ENCODE results near the gene EXOG.
A peak's percentile ranks its signal among the peaks of the same experiment; 100 is the strongest.

Gene EXOG

DNA sequence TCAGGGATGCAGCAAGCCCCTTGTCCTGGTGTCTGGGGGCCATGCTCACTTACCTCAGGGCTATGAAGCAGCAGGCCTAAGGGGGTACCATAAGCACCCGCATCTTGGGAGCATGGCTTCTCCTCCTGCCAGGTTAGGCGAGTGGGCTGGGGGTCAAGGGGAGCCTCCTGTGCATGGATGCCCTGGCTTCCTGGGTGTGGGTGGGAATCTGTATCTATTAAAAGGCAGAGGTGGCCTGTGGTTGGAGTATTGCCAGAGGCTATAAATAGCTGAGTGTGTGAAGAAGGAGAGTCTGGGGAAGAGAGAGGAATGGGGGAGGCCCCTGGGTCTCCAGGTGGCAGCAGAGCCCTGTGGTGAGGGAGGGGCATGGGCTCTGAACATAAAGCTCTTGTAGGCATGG lies 22.9 kb upstream of the EXOG start:
- DNase-seq (ENCODE audit: low spot score) = no peak

GRCh38 chr3:38474928-38475605 lies 21.1 kb upstream of the EXOG start:
- DNase-seq (ENCODE audit: low spot score) = no peak

DNA sequence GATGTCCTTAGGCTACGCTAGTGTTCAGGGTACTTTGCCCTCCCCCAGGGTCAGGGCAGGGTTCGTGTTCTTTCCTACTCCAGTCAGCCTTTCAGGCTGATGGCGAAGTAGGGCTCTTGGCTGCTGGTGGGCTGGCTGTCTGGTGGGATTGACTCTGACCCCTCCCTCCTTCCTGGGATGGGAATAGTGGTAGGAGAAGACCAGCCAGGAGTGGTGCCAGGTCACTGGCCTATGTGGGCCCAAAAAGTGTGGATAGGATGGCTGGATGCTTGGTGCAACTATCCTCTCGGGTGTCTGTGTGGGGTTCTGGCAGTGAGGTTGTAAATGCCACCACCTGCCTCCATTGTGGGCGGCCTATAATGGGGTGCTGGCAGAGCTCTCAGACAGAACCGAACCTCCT lies 20.4 kb upstream of the EXOG start:
- DNase-seq (ENCODE audit: low spot score) = no peak

- no peak for DNase-seq (ENCODE audit: low spot score)
Measured at GRCh38 chr3:38476157-38476756, 19.9 kb upstream of the EXOG start.

GRCh38 chr3:38477057-38477820 lies 18.9 kb upstream of the EXOG start:
- DNase-seq (ENCODE audit: low spot score) = no peak

DNA sequence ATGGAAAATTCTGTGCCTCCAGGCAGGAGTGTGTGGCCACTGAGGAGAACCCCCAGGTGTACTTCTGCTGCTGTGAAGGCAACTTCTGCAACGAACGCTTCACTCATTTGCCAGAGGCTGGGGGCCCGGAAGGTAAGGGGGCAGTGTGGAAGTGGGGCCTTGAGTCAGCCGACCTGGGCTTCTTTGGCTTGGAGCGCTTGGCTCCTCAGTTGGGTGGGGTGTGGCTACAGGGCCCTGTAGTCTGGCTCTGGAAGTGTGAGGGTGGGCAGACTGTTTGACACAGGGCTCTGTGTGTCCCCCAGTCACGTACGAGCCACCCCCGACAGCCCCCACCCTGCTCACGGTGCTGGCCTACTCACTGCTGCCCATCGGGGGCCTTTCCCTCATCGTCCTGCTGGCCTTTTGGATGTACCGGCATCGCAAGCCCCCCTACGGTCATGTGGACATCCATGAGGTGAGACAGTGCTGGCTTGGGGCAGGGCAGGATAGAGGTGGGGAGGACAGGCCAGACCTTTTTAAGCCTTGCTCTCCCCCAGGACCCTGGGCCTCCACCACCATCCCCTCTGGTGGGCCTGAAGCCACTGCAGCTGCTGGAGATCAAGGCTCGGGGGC lies 18.2 kb upstream of the EXOG start:
- no peak for DNase-seq (ENCODE audit: low spot score)

DNA sequence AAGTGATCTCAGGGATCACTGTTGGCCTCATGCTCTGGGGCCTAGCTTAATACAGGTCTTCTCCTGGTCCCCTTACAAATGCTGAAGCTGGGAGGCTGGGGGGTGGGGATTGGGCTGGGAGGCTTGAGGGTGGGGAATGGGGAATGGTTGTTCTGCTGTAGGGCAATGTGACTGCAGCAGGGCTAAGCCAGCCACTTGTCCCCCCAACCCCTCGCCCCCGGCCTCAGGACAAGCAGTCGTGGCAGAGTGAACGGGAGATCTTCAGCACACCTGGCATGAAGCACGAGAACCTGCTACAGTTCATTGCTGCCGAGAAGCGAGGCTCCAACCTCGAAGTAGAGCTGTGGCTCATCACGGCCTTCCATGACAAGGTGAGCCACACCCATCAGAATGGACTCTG lies 17.2 kb upstream of the EXOG start:
- DNase-seq (ENCODE audit: low spot score) = no peak

GRCh38 chr3:38479431-38480092 lies 16.6 kb upstream of the EXOG start:
- peak; percentile 51 for DNase-seq (ENCODE audit: low spot score)

DNA sequence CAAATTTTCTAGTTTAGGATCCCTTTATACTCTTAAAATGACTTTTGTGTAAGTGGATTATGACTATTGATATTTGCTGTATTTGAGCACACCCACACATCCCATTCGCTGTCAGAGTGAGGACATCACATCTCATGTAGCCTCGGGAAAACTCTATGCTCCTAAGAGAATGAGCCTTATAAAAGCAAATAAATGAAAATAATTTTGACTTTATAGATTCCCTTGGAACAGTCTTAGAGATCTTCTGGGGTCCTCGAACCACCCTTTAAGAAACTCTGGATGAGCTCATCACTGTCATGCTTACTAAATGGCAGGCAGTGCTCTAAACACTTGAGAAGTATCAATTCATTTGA lies 16.1 kb upstream of the EXOG start:
- DNase-seq (ENCODE audit: low spot score) = no peak

DNA sequence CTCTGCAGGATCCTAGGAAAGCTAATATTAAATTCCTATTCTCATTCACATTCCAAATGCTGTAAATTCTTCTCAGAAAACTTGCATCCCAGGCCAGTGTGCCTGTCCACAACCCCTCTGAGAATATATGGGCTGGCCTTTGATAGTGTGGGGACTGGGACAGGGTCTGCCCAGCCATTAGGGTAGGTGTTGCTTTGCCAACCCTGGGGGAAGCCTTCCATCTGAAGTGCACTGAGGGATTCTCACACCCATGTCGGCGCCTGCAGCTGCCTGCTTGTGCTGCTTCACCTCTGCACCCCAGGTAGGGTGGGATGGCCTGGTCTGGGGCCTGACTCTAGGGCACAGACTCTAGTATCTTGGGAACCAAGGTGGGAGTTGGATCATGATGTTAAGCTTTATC lies 15.2 kb upstream of the EXOG start:
- no peak for DNase-seq (ENCODE audit: low spot score)

DNA sequence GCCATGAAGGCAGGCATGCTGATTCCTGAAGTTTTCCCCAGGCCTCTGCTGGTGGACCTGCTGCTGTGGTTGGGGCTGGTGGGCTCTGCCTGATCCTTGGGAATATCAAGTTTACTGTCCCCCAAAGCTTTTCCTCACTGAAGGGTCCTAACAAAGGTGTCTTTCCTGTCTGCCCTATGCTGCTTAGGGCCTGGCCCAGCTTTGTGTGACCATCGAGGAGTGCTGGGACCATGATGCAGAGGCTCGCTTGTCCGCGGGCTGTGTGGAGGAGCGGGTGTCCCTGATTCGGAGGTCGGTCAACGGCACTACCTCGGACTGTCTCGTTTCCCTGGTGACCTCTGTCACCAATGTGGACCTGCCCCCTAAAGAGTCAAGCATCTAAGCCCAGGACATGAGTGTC lies 13.2 kb upstream of the EXOG start:
- DNase-seq (ENCODE audit: low spot score) = no peak

GRCh38 chr3:38487323-38487722 lies 8.8 kb upstream of the EXOG start:
- DNase-seq (ENCODE audit: low spot score) = no peak

GRCh38 chr3:38488949-38489348 lies 7.2 kb upstream of the EXOG start:
- DNase-seq (ENCODE audit: low spot score) = no peak

DNA sequence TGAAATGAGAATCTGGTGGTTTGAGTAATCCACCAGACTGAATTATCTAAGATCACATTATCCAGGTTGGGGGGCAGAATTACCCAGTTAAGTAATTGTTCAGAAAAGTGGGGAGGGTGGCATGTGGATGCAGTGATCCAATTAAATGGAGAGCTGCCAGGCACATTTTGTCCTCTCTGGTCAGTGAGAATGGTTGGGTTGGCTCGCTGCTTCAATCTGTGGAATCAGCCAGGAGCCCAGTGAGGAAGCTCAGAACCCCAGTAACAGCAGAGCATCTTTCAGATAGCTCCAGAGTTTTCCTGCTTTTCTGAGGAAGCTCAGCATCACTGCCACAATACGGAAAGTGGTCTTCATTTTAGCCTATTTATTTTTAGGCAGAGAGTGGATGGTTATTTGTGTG lies 6.4 kb upstream of the EXOG start:
- no peak for DNase-seq (ENCODE audit: low spot score)

DNA sequence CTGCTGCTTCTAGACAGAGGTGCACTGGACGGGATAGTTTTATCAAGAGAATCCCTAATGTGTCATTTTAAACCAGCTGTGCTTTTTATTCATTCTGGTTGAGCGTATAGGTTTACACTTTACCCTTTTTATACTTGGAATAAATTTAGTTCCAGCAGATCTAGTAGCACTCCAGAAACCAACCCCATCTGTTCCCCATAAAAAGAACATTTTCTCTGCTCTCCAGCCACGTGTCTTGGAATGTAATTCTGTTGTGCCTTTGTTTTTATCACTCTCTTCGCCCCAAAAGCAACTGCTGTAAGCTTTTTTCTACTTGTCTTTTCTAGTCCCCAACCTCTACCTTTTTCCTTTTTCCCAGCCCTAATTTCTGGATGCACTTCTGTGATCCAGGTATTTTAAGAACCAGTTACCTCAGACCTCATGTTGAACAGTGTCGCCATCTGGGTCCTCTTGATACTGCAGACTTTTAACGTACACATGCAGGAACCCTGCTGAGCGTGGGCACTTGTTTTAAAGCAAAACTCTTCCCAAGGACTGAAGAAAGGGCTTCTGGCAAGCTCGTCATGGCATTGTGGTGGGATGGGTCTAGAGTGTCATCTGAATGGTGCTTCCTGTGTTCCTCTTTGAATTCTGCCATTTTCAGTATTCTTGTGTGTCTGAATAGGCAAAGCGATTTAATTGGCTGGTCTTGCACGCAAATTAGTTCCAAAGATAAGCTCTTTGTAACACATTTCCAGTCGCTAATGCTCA lies 5.7 kb upstream of the EXOG start:
- DNase-seq (ENCODE audit: low spot score) = no peak

DNA sequence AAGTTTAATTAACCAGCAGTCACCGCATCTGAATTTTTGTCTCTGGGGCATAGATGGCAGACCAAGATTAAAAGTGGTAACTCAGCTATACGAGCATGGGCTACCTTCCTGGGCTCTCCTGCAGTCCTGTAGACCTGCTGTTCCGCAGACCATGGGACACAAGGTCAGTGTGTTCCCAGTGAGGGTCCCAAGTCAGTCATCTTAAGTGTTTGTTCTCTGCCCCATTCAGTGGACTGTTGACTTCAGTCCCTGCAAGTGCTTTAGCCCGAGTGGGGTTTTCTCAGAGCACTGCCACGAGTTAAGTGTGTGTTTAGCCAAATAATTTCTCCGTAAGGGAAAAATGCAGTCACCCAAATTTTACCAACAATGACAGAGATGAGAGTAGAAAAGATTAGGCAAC lies 4.9 kb upstream of the EXOG start:
- DNase-seq (ENCODE audit: low spot score) = no peak

DNA sequence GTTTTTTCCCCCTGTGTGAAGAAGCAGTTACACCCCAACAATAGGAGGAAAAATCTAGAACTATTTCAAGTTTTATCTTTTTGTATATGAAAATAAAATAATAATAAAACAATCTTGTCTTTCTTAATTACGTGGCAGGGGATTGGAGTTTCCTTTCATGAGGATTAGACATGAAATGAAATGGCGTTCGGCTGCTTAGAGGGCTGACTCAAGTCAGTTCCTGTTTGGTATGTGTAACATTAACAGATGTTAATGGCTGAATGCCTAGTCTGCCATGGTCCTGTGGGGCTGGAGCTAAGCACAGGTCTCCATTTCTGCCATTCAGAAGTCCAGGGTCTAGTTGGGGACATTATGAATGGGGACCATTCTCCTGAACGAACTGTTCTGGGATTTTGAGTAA lies 3.1 kb upstream of the EXOG start:
- DNase-seq (ENCODE audit: low spot score) = no peak

DNA sequence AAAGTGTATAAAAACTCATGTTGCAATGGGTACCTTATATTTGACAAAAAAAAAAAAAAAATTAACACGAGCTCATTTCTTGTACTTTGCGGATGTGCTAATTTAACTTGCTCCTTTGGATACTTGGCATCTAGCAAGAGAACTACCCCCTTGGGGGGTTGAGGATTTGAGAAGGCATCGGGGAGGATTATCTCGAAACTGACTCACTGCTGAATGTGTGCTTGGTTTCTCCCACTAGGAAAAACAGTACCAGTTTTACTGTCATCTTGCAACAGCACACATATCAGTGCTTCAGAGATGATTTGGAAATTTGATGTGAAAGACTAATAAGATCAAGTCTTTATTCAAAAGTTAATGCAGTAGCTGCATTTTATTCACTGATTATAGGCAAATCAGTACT lies 891 bp downstream of the EXOG start:
- DNase-seq (ENCODE audit: low spot score) = no peak

DNA sequence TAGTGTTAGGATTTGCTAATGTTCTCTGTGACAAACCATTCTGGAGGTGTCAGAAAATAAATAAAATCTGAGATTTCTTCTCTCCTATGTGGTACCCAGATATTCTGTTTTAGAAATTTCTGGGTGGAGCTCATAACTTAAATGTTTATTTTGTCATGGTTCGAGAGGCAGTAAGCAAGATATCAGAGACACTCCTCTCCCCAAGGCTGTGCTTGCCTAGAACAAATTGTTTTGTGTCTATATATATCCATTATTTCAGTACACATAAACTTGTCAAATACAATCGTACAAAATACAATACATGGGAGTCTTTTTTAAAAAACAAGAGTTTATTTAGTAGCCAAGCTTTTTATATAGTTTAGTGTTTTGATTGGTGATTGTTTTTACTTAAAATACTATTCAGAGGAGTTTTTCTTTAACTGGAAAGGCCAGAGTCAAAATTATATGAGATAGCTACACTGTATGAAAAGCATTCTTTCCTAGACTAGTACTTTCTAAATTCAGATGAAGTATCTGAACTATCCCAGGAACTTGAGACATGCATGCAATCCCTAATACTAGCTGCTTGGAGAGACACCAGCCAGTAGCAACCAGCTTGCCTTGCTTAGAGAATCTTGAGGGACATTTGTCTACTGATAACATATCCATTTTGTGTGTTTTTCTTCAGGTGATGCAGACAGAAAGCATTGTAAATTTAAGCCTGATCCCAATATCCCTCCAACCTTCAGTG lies 4.7 kb downstream of the EXOG start:
- DNase-seq (ENCODE audit: low spot score) = no peak

DNA sequence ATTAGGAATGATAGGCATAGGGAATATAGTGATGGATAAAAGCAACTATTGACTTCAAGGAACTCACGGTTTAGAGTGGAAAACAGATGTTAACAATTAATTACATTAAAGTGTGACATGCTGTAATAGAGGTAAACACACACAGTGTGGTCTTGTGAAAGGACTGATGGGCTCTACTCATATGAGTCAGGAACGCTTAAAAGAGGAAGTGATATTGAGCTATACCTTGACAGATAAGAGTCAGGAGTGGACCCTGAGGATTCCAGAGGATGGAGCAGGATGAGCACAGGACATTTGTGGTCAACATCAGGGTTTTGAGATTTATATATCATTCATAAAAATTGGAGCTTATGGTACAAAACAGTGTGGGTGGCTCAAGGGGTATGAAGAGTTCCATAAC lies 11.0 kb downstream of the EXOG start:
- DNase-seq (ENCODE audit: low spot score) = no peak

- no peak for DNase-seq (ENCODE audit: low spot score)
Measured at GRCh38 chr3:38509732-38510131, 13.6 kb downstream of the EXOG start.

All from NAMALWA (cell line).